ENCODE results near the gene CERK.
"Not testable (repeated sequence)": the region's sequence is repeated elsewhere in the genome, so short reads cannot be mapped to it uniquely, and the experiment has no call there.

Gene CERK

GRCh38 chr22:46641811-46642266 lies 96.2 kb downstream of the CERK start:
- no peak for FAIRE-seq

- FAIRE-seq = no peak
These were observed 97.6 kb downstream of the CERK start for GRCh38 chr22:46640293-46641055.

GRCh38 chr22:46639843-46640242 lies 98.2 kb downstream of the CERK start:
- FAIRE-seq = no peak

GRCh38 chr22:46638601-46639431 lies 99.2 kb downstream of the CERK start:
- FAIRE-seq = no peak

- FAIRE-seq = no peak
These were observed 100.1 kb downstream of the CERK start for GRCh38 chr22:46637711-46638600.

GRCh38 chr22:46636221-46637002 lies 101.6 kb downstream of the CERK start:
- no peak for FAIRE-seq

GRCh38 chr22:46635756-46636155 lies 102.3 kb downstream of the CERK start:
- no peak for FAIRE-seq

- not testable (repeated sequence) for FAIRE-seq
These were observed 102.9 kb downstream of the CERK start for GRCh38 chr22:46634973-46635685.

Measured in A204.1 (cell line).